Nephron (organoid): ENCODE data around the gene ACTL10.

Experiments
- H3K27ac Mint-ChIP-seq, 3 experiments: 2 replicates each; pipeline ENCODE4 v1.8.0; 2020; ENCODE audit warnings: mixed read lengths in 3 of 3, mild to moderate bottlenecking in 2 of 3, moderate library complexity in 1 of 3
- H3K27me3 Mint-ChIP-seq: 2 replicates; pipeline ENCODE4 v1.8.0; 2021; ENCODE audit warnings: low read depth, mild to moderate bottlenecking, moderate library complexity, mixed read lengths
- H3K36me3 Mint-ChIP-seq: 2 replicates; pipeline ENCODE4 v1.8.0; 2020; ENCODE audit warnings: low read depth, mixed read lengths
- H3K4me1 Mint-ChIP-seq: 2 replicates; pipeline ENCODE4 v1.8.0; 2020; ENCODE audit warnings: mixed read lengths
- H3K4me3 Mint-ChIP-seq, 3 experiments: 2 replicates each; pipeline ENCODE4 v1.8.0; 2020; ENCODE audit warnings: mild to moderate bottlenecking in 3 of 3, mixed read lengths in 3 of 3, moderate library complexity in 2 of 3
- H3K9me3 Mint-ChIP-seq: 2 replicates; pipeline ENCODE4 v1.8.0; 2020; ENCODE audit warnings: mixed read lengths
- CTCF ChIP-seq, 3 experiments: fragments of 200-600 bp; sonication (generic); IDR thresholded peaks; one replicate each; pipeline ENCODE4 v1.5.0; 2021; ENCODE audit warnings: antibody characterized with exemption in 3 of 3; ENCODE audit not compliant: unreplicated experiment in 3 of 3

ACTL10 gene

GRCh38 chr20:33681728-33682353 lies 15.1 kb downstream of the ACTL10 start:
- H3K27ac Mint-ChIP-seq = no peak overlapping the region
- H3K36me3 Mint-ChIP-seq = peaks cover 11% of the 10 kb centered on the region
- H3K4me1 Mint-ChIP-seq = peaks cover 29% of the 10 kb centered on the region
- no peak for TF ChIP-seq CTCF (IDR thresholded peaks at IDR 0.05; ENCODE audit: unreplicated experiment in 3 of 3)
- no peak overlapping the region for H3K4me3 Mint-ChIP-seq
- H3K9me3 Mint-ChIP-seq = no peaks in the 10 kb centered on the region
- no peaks in the 10 kb centered on the region for H3K27me3 Mint-ChIP-seq

GRCh38 chr20:33684533-33685327 lies 18.0 kb downstream of the ACTL10 start:
- no peaks in the 10 kb centered on the region for H3K9me3 Mint-ChIP-seq
- no peaks in the 10 kb centered on the region for H3K36me3 Mint-ChIP-seq
- peak overlapping the region; percentile 30 to 69 (median 62) for H3K27ac Mint-ChIP-seq

GRCh38 chr20:33685328-33686099 lies 18.8 kb downstream of the ACTL10 start:
- no peaks in the 10 kb centered on the region for H3K36me3 Mint-ChIP-seq
- H3K27ac Mint-ChIP-seq = no peak overlapping the region
- peak overlapping the region; percentile 76 to 86 (median 78) for H3K4me3 Mint-ChIP-seq
- no peaks in the 10 kb centered on the region for H3K27me3 Mint-ChIP-seq
- no peaks in the 10 kb centered on the region for H3K9me3 Mint-ChIP-seq
- TF ChIP-seq CTCF (IDR thresholded peaks at IDR 0.05; ENCODE audit: unreplicated experiment in 3 of 3) = no peak
- H3K4me1 Mint-ChIP-seq = peaks cover 15% of the 10 kb centered on the region

More at GRCh38 chr20:33684533-33685327, 18.0 kb downstream of the ACTL10 start:
- H3K4me1 Mint-ChIP-seq = peaks cover 15% of the 10 kb centered on the region
- no peak for TF ChIP-seq CTCF (IDR thresholded peaks at IDR 0.05; ENCODE audit: unreplicated experiment in 3 of 3)
- no peaks in the 10 kb centered on the region for H3K27me3 Mint-ChIP-seq
- H3K4me3 Mint-ChIP-seq = peak overlapping the region; percentile 76 to 86 (median 78)

- peak; percentile 17 to 45 (median 37) for TF ChIP-seq CTCF (IDR thresholded peaks at IDR 0.05; ENCODE audit: unreplicated experiment in 3 of 3)
- Mint-ChIP-seq H3K36me3 (no peaks in the 10 kb centered on the region), H3K27me3 (no peaks in the 10 kb centered on the region), H3K4me3 (peak within 1 kb of the TSS; percentile 82 to 90 (median 87)), H3K27ac (peak within 1 kb of the TSS in 1 of 3 experiments; percentile 37), H3K9me3 (no peaks in the 10 kb centered on the region), H3K4me1 (peaks cover 15% of the 10 kb centered on the region)
Measured at GRCh38 chr20:33686100-33686983, 19.6 kb downstream of the ACTL10 start, which contains the start of gene E2F1. TSS of gene E2F1 (minus strand) at chr20:33686385. CDS start at chr20:33686264, 121 bp downstream.

- Mint-ChIP-seq H3K27me3 (no peaks in the 10 kb centered on the region), H3K36me3 (no peaks in the 10 kb centered on the region), H3K27ac (peak overlapping the region in 1 of 3 experiments; percentile 37), H3K4me1 (peaks cover 15% of the 10 kb centered on the region), H3K9me3 (no peaks in the 10 kb centered on the region), H3K4me3 (peak overlapping the region; percentile 82 to 90 (median 87))
- no peak for TF ChIP-seq CTCF (IDR thresholded peaks at IDR 0.05; ENCODE audit: unreplicated experiment in 3 of 3)
Measured at GRCh38 chr20:33686984-33687366, 20.2 kb downstream of the ACTL10 start.
